Thoracic aorta (tissue), 2 donors: ENCODE results near the gene ABCC2. TPM values are rescaled to one million over a fixed set of nuclear protein-coding genes. Genes with fewer than 3 reads are reported as not detected.
A peak's percentile ranks its signal among the peaks of the same experiment; 100 is the strongest.
"Not testable (repeated sequence)": the region's sequence is repeated elsewhere in the genome, so short reads cannot be mapped to it uniquely, and the experiment has no call there.

Experiments
- ATAC-seq: fragments of 150-250 bp; one replicate; pipeline ENCODE4 v1.8.0; 2017; ENCODE audit warnings: low read depth; ENCODE audit not compliant: insufficient number of reproducible peaks, low FRiP score
- DNase-seq: peaks from one replicate; pipeline ENCODE4 v3.0.0-alpha.2; 2020; ENCODE audit warnings: low spot score
- H3K27ac ChIP-seq, 2 donors: fragments of 200-600 bp; sonication (generic); 1 replicate in 1 of 2; 2 replicates in 1 of 2; pipeline ENCODE4 v1.5.1; 2016; ENCODE audit warnings: mild to moderate bottlenecking in 2 of 2, moderate library complexity in 2 of 2
- H3K27me3 ChIP-seq: fragments of 200-600 bp; sonication (generic); replicated peaks from 2 replicates; pipeline ENCODE4 v1.6.0; 2016; ENCODE audit warnings: mild to moderate bottlenecking; ENCODE audit not compliant: insufficient read depth
- H3K36me3 ChIP-seq: fragments of 200-600 bp; sonication (generic); one replicate; pipeline ENCODE4 v1.5.1; 2016
- H3K4me1 ChIP-seq, 2 donors: fragments of 200-600 bp; sonication (generic); 1 replicate in 1 of 2; 2 replicates in 1 of 2; pipeline versions ENCODE4 v1.5.1 to v1.6.0; 2016; ENCODE audit warnings: low read depth in 2 of 2, mild to moderate bottlenecking in 1 of 2; ENCODE audit not compliant: control insufficient read depth in 1 of 2
- H3K4me3 ChIP-seq: fragments of 200-600 bp; sonication (generic); 2 replicates; pipeline ENCODE4 v1.5.1; 2016; ENCODE audit warnings: mild to moderate bottlenecking
- H3K9me3 ChIP-seq: fragments of 200-600 bp; sonication (generic); 2 replicates; pipeline ENCODE4 v1.5.1; 2016
- CTCF ChIP-seq: fragments of 200-600 bp; sonication (generic); IDR thresholded peaks from one replicate; pipeline ENCODE4 v1.5.1; 2019; ENCODE audit warnings: antibody characterized with exemption
- total RNA-seq, 2 donors: library from RNA; depleted of rRNA; stranded (reverse); fragments of >200 nt; gene quantifications; one replicate each; pipeline versions ENCODE4 v1.1.0 to v1.2.3, GENCODE V29; 2016

Gene ABCC2
- total RNA-seq, 2 donors from 2014 or later = 0.71 to 1.2 TPM

DNA sequence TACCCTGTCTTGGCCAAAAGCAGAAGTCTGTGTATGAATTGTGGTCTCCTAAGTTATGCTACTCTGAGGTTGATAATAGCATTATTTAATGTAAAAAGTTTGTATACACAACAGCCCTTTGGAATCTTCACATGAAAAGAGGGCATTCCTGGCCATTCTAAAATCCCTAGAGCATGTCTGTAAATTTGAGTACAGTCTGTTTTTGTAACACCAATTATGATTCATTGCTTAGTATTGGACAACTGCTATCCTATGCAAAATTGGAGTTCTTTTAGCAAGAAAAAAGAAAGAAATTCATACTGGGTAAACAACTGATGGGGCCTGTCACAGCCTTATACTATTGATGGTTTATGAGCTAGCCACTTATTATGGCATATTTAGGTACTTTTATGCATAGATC is 40.2 kb upstream of the ABCC2 start:
- TF ChIP-seq CTCF = no peak
- DNase-seq = no peak
- no peak overlapping the region for H3K4me3 ChIP-seq
- peaks cover 17% of the 10 kb centered on the region for H3K9me3 ChIP-seq
- H3K27me3 ChIP-seq = no peaks in the 10 kb centered on the region
- ATAC-seq = no peak
- no peak overlapping the region for H3K27ac ChIP-seq
- peaks cover 3 to 14% of the 10 kb centered on the region in 2 donors for H3K4me1 ChIP-seq
- H3K36me3 ChIP-seq = peaks cover 35% of the 10 kb centered on the region

- Histone ChIP-seq H3K4me1 (peaks cover 3 to 14% of the 10 kb centered on the region in 2 donors), H3K4me3 (no peak overlapping the region), H3K9me3 (peaks cover 17% of the 10 kb centered on the region), H3K27me3 (no peaks in the 10 kb centered on the region), H3K36me3 (peaks cover 36% of the 10 kb centered on the region), H3K27ac (no peak overlapping the region)
- TF ChIP-seq CTCF = no peak
- DNase-seq = no peak
- no peak for ATAC-seq
These were observed 39.7 kb upstream of the ABCC2 start for GRCh38 chr10:99742701-99743100.

- Histone ChIP-seq H3K9me3 (peaks cover 17% of the 10 kb centered on the region), H3K36me3 (peaks cover 43% of the 10 kb centered on the region), H3K4me1 (peaks cover 3 to 14% of the 10 kb centered on the region in 2 donors), H3K27me3 (no peaks in the 10 kb centered on the region), H3K4me3 (no peak overlapping the region), H3K27ac (peak overlapping the region; percentile 42 to 55)
- TF ChIP-seq CTCF = no peak
- no peak for ATAC-seq
- no peak for DNase-seq
These were observed 38.6 kb upstream of the ABCC2 start for GRCh38 chr10:99743841-99744240.

GRCh38 chr10:99746166-99746565 is 36.3 kb upstream of the ABCC2 start:
- Histone ChIP-seq H3K36me3 (peaks cover 34% of the 10 kb centered on the region), H3K4me1 (peaks cover 3 to 14% of the 10 kb centered on the region in 2 donors)

DNA sequence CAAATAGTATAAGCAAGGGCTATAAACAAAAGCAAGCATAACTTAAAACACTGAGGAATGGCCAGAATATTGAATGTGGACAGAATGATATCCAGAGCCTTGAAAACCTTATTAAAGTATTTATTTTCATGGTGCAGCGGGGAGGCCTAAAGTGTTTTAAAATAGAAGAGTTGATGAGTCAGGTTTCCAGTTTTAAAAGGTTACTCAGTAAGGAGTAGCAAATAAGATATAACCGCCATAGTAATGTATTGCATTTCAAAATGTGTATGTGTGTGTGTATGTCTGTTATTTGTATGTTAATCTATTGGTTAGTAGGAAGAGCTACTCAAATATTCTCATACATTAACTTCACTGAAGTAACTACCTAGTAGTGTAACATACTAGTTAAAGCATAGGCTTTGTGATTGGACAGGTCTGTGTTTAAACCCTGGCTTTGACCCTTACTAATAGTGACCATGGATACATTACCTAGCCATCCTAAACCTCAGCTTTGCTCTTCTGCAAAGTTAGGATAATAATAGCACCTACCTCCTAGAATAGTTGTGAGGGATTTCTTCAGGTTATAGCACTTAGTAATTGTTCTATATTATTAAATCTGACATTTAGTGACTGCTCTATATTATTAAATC is 33.5 kb upstream of the ABCC2 start:
- H3K9me3 ChIP-seq = no peaks in the 10 kb centered on the region
- no peak for TF ChIP-seq CTCF

More at GRCh38 chr10:99746166-99746565, 36.3 kb upstream of the ABCC2 start:
- H3K4me3 ChIP-seq, H3K27ac ChIP-seq, DNase-seq, ATAC-seq, H3K27me3 ChIP-seq, H3K9me3 ChIP-seq: not testable (repeated sequence)

GRCh38 chr10:99750641-99751040 is 31.8 kb upstream of the ABCC2 start:
- no peak overlapping the region for H3K4me3 ChIP-seq
- H3K4me1 ChIP-seq = no peaks in the 10 kb centered on the region
- H3K27ac ChIP-seq = no peak overlapping the region
- peaks cover 32% of the 10 kb centered on the region for H3K36me3 ChIP-seq
- H3K9me3 ChIP-seq = no peaks in the 10 kb centered on the region
- ATAC-seq (no peak), DNase-seq (no peak)
- no peaks in the 10 kb centered on the region for H3K27me3 ChIP-seq
- no peak for TF ChIP-seq CTCF

More for the DNA sequence above, 33.5 kb upstream of the ABCC2 start:
- DNase-seq (no peak), ATAC-seq (no peak)
- no peaks in the 10 kb centered on the region for H3K27me3 ChIP-seq
- peaks cover 27% of the 10 kb centered on the region for H3K36me3 ChIP-seq
- H3K4me1 ChIP-seq = peaks cover 3% of the 10 kb centered on the region in 2 donors
- no peak overlapping the region for H3K27ac ChIP-seq
- H3K4me3 ChIP-seq = no peak overlapping the region
